GM20000 (cell line): ENCODE measurements around the gene CDC27.
"Not testable (repeated sequence)": the region's sequence is repeated elsewhere in the genome, so short reads cannot be mapped to it uniquely, and the experiment has no call there.

Experiments used
- DNase-seq: peaks from one replicate; pipeline ENCODE4 v3.0.0; 2012; ENCODE audit warnings: low spot score
- CTCF ChIP-seq: IDR thresholded peaks from 2 replicates; pipeline ENCODE4 v1.5.1; 2012; ENCODE audit warnings: mild to moderate bottlenecking, control low read depth; ENCODE audit errors: extremely low read depth, missing control alignments

Gene CDC27

GRCh38 chr17:47085736-47086135, 103.4 kb downstream of the CDC27 start:
- DNase-seq, result no peak
- TF ChIP-seq CTCF, result no peak

GRCh38 chr17:47078801-47079200, 110.3 kb downstream of the CDC27 start:
- DNase-seq, result no peak
- TF ChIP-seq CTCF, result no peak

GRCh38 chr17:47077576-47077975, 111.5 kb downstream of the CDC27 start:
- TF ChIP-seq CTCF, result no peak
- DNase-seq, result no peak

- DNase-seq, result no peak
- no peak for TF ChIP-seq CTCF
Measured at GRCh38 chr17:47076171-47076570, 112.9 kb downstream of the CDC27 start.

- not testable (repeated sequence) for DNase-seq
Measured at GRCh38 chr17:47074361-47074760, 114.7 kb downstream of the CDC27 start.

- DNase-seq, result not testable (repeated sequence)
Measured at GRCh38 chr17:47073629-47074028, 115.5 kb downstream of the CDC27 start.

GRCh38 chr17:47072886-47073285, 116.2 kb downstream of the CDC27 start:
- no peak for TF ChIP-seq CTCF
- no peak for DNase-seq

- DNase-seq, result not testable (repeated sequence)
Measured at GRCh38 chr17:47071171-47071570, 117.9 kb downstream of the CDC27 start.

GRCh38 chr17:47070266-47070665, 118.8 kb downstream of the CDC27 start:
- DNase-seq, result not testable (repeated sequence)
